Trophoblast cell (in vitro differentiated cells and primary cell): ENCODE data around the gene RPTOR.
"Not testable (repeated sequence)": the region's sequence is repeated elsewhere in the genome, so short reads cannot be mapped to it uniquely, and the experiment has no call there.

Experiments used
- DNase-seq, 2 donors: peaks; one replicate each; pipeline ENCODE4 v3.0.0-alpha.2; 2016
- H2AFZ ChIP-seq: 2 replicates; pipeline ENCODE4 v1.6.1; 2013; ENCODE audit warnings: low read length, moderate library complexity, mild to moderate bottlenecking; ENCODE audit not compliant: insufficient read depth, poor library complexity
- H2AK5ac ChIP-seq: 2 replicates; pipeline ENCODE4 v1.6.1; 2013; ENCODE audit warnings: mild to moderate bottlenecking, low read length
- H2BK120ac ChIP-seq: 2 replicates; pipeline ENCODE4 v1.6.1; 2013; ENCODE audit warnings: low read length, mild to moderate bottlenecking, moderate library complexity; ENCODE audit not compliant: insufficient read depth, poor library complexity
- H2BK12ac ChIP-seq: 2 replicates; pipeline ENCODE4 v1.6.1; 2013; ENCODE audit warnings: mild to moderate bottlenecking, low read length, moderate library complexity
- H2BK5ac ChIP-seq: 2 replicates; pipeline ENCODE4 v1.6.1; 2013; ENCODE audit warnings: low read length, low read depth, moderate library complexity, mild to moderate bottlenecking; ENCODE audit not compliant: poor library complexity
- H3K14ac ChIP-seq: 2 replicates; pipeline ENCODE4 v1.6.1; 2013; ENCODE audit warnings: mild to moderate bottlenecking, low read length
- H3K18ac ChIP-seq: 2 replicates; pipeline ENCODE4 v1.6.1; 2013; ENCODE audit warnings: mild to moderate bottlenecking, low read length
- H3K23ac ChIP-seq: 2 replicates; pipeline ENCODE4 v1.6.1; 2013; ENCODE audit warnings: low read length
- H3K27ac ChIP-seq: 2 replicates; pipeline ENCODE4 v1.5.1; 2013; ENCODE audit warnings: low read depth, mild to moderate bottlenecking, inconsistent platforms, low read length, moderate library complexity
- H3K27me3 ChIP-seq: 2 replicates; pipeline ENCODE4 v1.6.1; 2013; ENCODE audit warnings: inconsistent platforms, mild to moderate bottlenecking, low read length, moderate library complexity; ENCODE audit not compliant: insufficient read depth
- H3K36me3 ChIP-seq, 2 experiments: 1 replicate in 1 of 2; 2 replicates in 1 of 2; pipeline ENCODE4 v1.6.1; 2013; ENCODE audit warnings: low read length in 2 of 2, mild to moderate bottlenecking in 2 of 2, moderate library complexity in 1 of 2; ENCODE audit not compliant: insufficient read depth in 2 of 2, control insufficient read depth in 1 of 2
- H3K4ac ChIP-seq: 2 replicates; pipeline ENCODE4 v1.6.1; 2013; ENCODE audit warnings: low read depth, mild to moderate bottlenecking, low read length, moderate library complexity
- H3K4me1 ChIP-seq, 2 experiments: 1 replicate in 1 of 2; 2 replicates in 1 of 2; pipeline ENCODE4 v1.6.1; 2013; ENCODE audit warnings: low read length in 2 of 2, mild to moderate bottlenecking in 2 of 2, moderate library complexity in 1 of 2; ENCODE audit not compliant: insufficient read depth in 2 of 2, control insufficient read depth in 1 of 2
- H3K4me2 ChIP-seq: 2 replicates; pipeline ENCODE4 v1.6.1; 2013; ENCODE audit warnings: inconsistent platforms, mild to moderate bottlenecking, low read length, moderate library complexity
- H3K4me3 ChIP-seq: 2 replicates; pipeline ENCODE4 v1.5.1; 2013; ENCODE audit warnings: mild to moderate bottlenecking, low read depth, low read length, inconsistent platforms
- H3K79me1 ChIP-seq: one replicate; pipeline ENCODE4 v1.6.1; 2013; ENCODE audit warnings: low read length
- H3K79me2 ChIP-seq: 2 replicates; pipeline ENCODE4 v1.6.1; 2013; ENCODE audit warnings: low read length, mild to moderate bottlenecking; ENCODE audit not compliant: control insufficient read depth, insufficient read depth, poor library complexity
- H3K9ac ChIP-seq: 2 replicates; pipeline ENCODE4 v1.6.1; 2013; ENCODE audit warnings: mild to moderate bottlenecking, low read length
- H3K9me3 ChIP-seq: 2 replicates; pipeline ENCODE4 v1.6.1; 2013; ENCODE audit warnings: low read depth, mild to moderate bottlenecking, control low read depth, inconsistent platforms, low read length; ENCODE audit not compliant: insufficient read depth
- H4K12ac ChIP-seq: 2 replicates; pipeline ENCODE4 v1.6.1; 2013; ENCODE audit warnings: low read depth, mild to moderate bottlenecking, low read length, moderate library complexity
- H4K8ac ChIP-seq: 2 replicates; pipeline ENCODE4 v1.6.1; 2013; ENCODE audit warnings: low read depth, mild to moderate bottlenecking, low read length, moderate library complexity
- H4K91ac ChIP-seq: one replicate; pipeline ENCODE4 v1.6.1; 2013; ENCODE audit warnings: low read depth, mild to moderate bottlenecking, low read length, moderate library complexity
- WGBS: extraction: QIAGEN DNeasy Blood & Tissue Kit; methylation state at CpG from one replicate; pipeline ENCODE4 v1.1.7; 2013; ENCODE audit warnings: missing lambda C conversion rate; ENCODE audit not compliant: insufficient read length, insufficient coverage; ENCODE audit errors: extremely low coverage; 5-methylcytosine and 5-hydroxymethylcytosine counted together

Gene RPTOR

DNA sequence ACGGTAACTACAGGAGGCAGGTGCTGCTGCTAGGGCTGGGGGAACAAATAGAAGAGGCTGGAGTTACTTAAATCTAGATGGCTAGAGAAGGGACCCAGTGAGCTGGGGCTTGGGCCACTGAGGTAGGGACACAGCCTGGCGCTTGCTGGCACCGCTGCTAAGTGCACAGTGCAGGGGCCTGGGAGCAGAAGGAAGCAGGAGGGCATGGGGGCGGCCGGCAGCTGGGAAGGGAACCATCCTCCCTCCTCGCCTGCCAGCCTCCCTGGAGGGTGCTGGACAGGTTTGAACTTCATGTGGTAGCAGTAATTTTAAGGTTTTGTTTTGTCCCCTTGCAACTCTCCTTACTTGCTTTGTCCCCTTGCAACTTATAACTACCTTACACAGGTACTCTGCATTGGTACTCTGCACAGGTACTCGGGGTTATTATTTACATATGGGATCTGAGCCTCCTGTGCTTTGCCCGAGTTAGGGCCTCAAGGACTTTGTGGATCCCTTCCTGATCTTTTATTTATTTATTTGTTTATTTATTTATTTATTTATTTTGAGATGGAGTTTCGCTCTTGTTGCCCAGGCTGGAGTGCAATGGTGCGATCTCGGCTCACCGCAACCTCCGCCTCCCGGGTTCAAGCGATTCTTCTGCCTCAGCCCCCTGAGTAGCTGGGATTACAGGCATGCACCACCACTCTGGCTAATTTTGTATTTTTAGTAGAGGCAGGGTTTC, 34.2 kb downstream of the RPTOR start:
- not testable (repeated sequence) for H3K27me3 ChIP-seq, H2BK120ac ChIP-seq, H2BK12ac ChIP-seq, H3K36me3 ChIP-seq, DNase-seq, H4K91ac ChIP-seq, H3K4ac ChIP-seq, H3K9me3 ChIP-seq, H3K79me2 ChIP-seq, H2AK5ac ChIP-seq, H2BK5ac ChIP-seq, H4K12ac ChIP-seq, H3K14ac ChIP-seq, H3K4me3 ChIP-seq, H2AFZ ChIP-seq, H3K23ac ChIP-seq, H3K27ac ChIP-seq, H3K4me2 ChIP-seq, H3K18ac ChIP-seq, H4K8ac ChIP-seq, H3K9ac ChIP-seq, H3K79me1 ChIP-seq
- no CpG with 5 or more reads among the region's 15 CpGs for WGBS
- peaks cover 3 to 12% of the 10 kb centered on the region in 2 experiments for H3K4me1 ChIP-seq

DNA sequence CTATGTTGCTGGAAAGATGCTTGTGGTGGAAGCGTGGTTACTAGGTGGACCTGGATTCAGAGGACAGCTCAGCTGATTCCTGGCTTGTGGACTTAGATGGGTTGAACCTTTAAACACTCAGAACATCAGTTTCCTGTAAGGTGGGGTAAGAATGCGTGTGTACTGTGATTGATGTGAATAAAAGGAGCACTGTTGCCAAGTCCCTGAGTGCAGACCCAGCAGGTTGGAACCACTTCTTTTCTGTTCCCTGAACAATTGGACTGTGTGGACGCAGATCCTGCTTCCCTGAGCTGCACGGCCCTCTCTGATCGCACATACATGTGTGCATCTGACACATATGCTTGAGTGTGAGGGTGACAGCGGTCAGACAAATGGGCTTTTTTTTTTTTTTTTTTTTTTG, 37.5 kb downstream of the RPTOR start:
- Histone ChIP-seq H4K91ac (no peak overlapping the region), H3K27me3 (no peaks in the 10 kb centered on the region), H3K9ac (no peak overlapping the region), H2BK120ac (no peak overlapping the region), H4K12ac (no peak overlapping the region), H2BK5ac (no peak overlapping the region), H3K18ac (no peak overlapping the region), H3K36me3 (peaks cover 1 to 5% of the 10 kb centered on the region in 2 experiments), H3K9me3 (no peaks in the 10 kb centered on the region), H3K23ac (no peak overlapping the region), H3K27ac (no peak overlapping the region), H3K4ac (no peak overlapping the region), H3K14ac (no peak overlapping the region), H3K79me2 (peaks cover 1% of the 10 kb centered on the region), H2AFZ (no peak overlapping the region), H3K4me3 (no peak overlapping the region), H3K4me1 (peaks cover 3 to 12% of the 10 kb centered on the region in 2 experiments), H3K79me1 (no peaks in the 10 kb centered on the region), H2BK12ac (no peak overlapping the region), H4K8ac (no peak overlapping the region), H2AK5ac (no peak overlapping the region), H3K4me2 (no peak overlapping the region)
- no CpG with 5 or more reads among the region's 6 CpGs for whole genome bisulfite sequencing
- no peak for DNase-seq

DNA sequence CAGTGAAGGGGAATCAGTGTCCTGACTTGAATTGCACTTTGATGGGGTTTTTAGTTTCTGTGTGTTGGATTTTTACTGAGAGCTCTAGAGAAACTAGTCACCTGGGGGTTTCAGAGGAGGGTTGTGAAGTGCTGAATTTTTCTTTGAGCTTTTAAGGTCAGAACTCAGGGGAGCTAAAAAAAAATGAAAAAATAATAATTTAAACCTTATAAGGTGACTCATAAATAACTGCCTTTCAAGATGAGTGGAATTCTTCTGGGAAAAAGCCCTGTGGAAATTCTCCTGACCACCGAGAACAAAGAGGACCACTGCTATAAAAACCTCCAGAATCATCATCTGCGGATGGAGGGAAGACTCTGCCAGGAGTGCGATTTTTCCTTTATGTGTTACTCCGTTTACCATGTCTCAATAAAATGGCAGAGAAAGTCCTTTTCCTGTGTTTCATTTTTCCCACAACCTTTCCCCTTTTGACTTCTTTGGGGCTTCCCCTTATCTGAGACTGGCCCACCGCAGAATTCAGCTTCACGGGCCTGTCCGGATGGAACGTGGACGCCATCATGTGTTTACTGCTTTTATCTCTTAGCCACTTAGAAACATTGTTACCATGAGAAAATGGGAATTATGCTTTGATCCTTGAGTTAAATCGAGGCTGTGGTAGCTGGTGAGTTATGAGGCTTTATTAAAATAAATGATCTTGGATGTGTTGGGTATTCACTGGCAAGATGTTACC, 39.7 kb downstream of the RPTOR start:
- Histone ChIP-seq H3K9ac (no peak overlapping the region), H3K36me3 (peaks cover 1 to 5% of the 10 kb centered on the region in 2 experiments), H3K4me1 (no peaks in the 10 kb centered on the region), H3K79me1 (no peaks in the 10 kb centered on the region), H3K27me3 (no peaks in the 10 kb centered on the region), H4K8ac (no peak overlapping the region), H2BK120ac (no peak overlapping the region), H4K12ac (no peak overlapping the region), H3K23ac (no peak overlapping the region), H2AK5ac (no peak overlapping the region), H3K9me3 (no peaks in the 10 kb centered on the region), H3K4me3 (no peak overlapping the region), H3K4ac (no peak overlapping the region), H3K18ac (no peak overlapping the region), H2AFZ (no peak overlapping the region), H3K14ac (no peak overlapping the region), H2BK12ac (no peak overlapping the region), H2BK5ac (no peak overlapping the region), H3K79me2 (peaks cover 1% of the 10 kb centered on the region), H3K4me2 (no peak overlapping the region), H3K27ac (no peak overlapping the region), H4K91ac (no peak overlapping the region)
- no peak for DNase-seq
- no CpG with 5 or more reads among the region's 10 CpGs for WGBS

DNA sequence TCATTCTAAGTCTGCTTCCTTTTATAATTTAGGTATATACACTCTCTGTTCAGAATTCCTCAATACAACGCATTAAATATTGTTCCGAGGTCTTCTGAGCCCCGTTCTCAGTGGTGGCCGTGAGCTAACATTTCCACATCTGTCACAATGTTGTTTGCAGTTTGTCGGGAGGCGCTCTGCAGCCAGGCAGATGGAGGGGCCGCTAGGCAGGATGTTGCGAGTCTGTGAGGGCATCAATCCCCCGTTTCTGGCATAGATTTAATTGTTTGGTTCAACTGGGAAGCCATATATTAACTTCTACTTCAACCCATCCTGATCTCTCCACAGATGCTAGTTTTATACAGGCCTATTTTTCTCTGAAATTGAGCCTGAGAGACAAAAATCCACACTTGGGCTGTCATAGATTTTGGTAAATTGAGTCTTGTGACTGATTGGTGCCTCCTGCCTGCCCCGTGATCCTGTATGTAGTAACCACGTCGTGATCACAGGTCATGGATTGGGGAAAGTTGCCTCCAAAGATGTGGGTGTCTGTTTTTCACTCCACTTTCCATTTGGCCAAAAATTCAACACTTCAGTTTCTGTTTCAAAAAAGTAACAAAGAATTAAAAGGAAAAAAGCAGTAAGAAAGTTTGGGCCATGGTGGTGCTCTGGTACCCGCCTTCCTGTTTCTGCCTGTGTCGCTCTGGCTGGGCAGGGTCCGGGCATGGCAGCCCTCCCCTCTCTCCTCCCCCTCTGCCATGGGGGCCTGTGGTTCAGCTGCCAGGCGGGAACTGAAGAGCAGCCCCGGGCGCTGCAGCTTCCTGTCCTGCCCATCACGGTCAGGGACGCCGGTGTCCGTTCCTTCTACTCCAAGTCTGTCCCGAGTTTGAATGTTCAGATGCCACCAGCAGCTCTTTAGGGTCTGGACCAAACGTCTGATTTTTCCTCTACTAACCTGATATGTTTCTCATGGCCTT, 41.5 kb downstream of the RPTOR start:
- Histone ChIP-seq H3K79me2 (peaks cover 1% of the 10 kb centered on the region), H3K9me3 (no peaks in the 10 kb centered on the region), H3K4me2 (no peak overlapping the region), H2BK120ac (no peak overlapping the region), H2BK5ac (no peak overlapping the region), H2BK12ac (no peak overlapping the region), H3K23ac (no peak overlapping the region), H3K4me3 (no peak overlapping the region), H3K18ac (no peak overlapping the region), H3K4ac (no peak overlapping the region), H4K91ac (no peak overlapping the region), H3K27me3 (no peaks in the 10 kb centered on the region), H3K36me3 (peaks cover 1 to 5% of the 10 kb centered on the region in 2 experiments), H3K27ac (no peak overlapping the region), H3K79me1 (no peaks in the 10 kb centered on the region), H3K9ac (no peak overlapping the region), H4K12ac (no peak overlapping the region), H3K14ac (no peak overlapping the region), H4K8ac (no peak overlapping the region), H3K4me1 (no peaks in the 10 kb centered on the region), H2AK5ac (no peak overlapping the region), H2AFZ (no peak overlapping the region)
- no CpG with 5 or more reads among the region's 24 CpGs for WGBS
- no peak for DNase-seq
